Measurements from ENCODE around the gene ANKRD16. TPM values are rescaled to one million over a fixed set of nuclear protein-coding genes. Genes with fewer than 3 reads are reported as not detected.

ANKRD16 gene
- total RNA-seq, 1 experiment from 2014 or later: 12.2 TPM

Other genes with a start within 250 kb of the ANKRD16 start
- gene ASB13, start 223.3 kb downstream of the ANKRD16 start, total RNA-seq (2021): 23.4 to 28.3 TPM (median 27.3 TPM) in 3 replicates
- gene TASOR2, start 205.1 kb downstream of the ANKRD16 start, total RNA-seq (2021): 54.5 to 67.3 TPM (median 62.0 TPM) in 3 replicates
- gene GDI2, start 76.5 kb downstream of the ANKRD16 start, total RNA-seq (2021): 319 to 326 TPM (median 321 TPM) in 3 replicates
- gene FBH1, start 350 bp upstream of the ANKRD16 start, total RNA-seq (2021): 62.8 to 66.8 TPM (median 63.7 TPM) in 3 replicates
- gene IL15RA, start 87.7 kb upstream of the ANKRD16 start, total RNA-seq (2021): 1.9 to 2.2 TPM (median 2.0 TPM) in 3 replicates
- gene IL2RA, start 172.5 kb upstream of the ANKRD16 start, total RNA-seq (2021): 0.31 to 0.41 TPM (median 0.32 TPM) in 3 replicates
- gene RBM17, start 199.1 kb upstream of the ANKRD16 start, total RNA-seq (2021): 117 to 160 TPM (median 118 TPM) in 3 replicates

Data from WTC11 (cell line).